Stimulated activated naive CD4-positive, alpha-beta T cell (primary cell): ENCODE results near the gene TGFB1I1.

Experiments used
- DNase-seq, 6 experiments: peaks; one replicate each; lab custom pipeline; 2025; lab: John Stamatoyannopoulos, UW

The TGFB1I1 gene

DNA sequence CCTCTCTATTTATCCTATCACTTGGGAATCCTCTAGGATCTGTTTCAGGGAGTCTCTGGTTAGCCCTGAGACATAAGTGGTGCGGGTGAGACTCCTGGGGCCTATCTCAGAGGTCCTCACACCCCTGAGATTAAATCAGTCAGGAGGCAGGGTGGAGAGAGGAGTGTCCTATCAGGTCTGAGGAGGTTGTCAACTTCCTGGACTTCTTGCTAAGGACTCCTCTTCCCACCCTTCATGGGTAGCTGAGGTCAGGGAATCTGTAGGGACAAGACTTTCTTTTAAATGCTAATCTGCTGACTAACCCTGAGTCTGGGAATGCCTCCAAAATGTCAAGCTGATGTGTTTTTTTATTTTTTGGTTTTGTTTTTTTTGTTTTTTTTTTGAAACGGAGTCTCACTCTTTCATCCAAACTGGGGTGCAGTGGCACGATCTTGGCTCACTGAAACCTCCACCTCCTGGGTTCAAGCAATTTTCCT, 19.3 kb upstream of the TGFB1I1 start:
- DNase-seq = no peak

DNA sequence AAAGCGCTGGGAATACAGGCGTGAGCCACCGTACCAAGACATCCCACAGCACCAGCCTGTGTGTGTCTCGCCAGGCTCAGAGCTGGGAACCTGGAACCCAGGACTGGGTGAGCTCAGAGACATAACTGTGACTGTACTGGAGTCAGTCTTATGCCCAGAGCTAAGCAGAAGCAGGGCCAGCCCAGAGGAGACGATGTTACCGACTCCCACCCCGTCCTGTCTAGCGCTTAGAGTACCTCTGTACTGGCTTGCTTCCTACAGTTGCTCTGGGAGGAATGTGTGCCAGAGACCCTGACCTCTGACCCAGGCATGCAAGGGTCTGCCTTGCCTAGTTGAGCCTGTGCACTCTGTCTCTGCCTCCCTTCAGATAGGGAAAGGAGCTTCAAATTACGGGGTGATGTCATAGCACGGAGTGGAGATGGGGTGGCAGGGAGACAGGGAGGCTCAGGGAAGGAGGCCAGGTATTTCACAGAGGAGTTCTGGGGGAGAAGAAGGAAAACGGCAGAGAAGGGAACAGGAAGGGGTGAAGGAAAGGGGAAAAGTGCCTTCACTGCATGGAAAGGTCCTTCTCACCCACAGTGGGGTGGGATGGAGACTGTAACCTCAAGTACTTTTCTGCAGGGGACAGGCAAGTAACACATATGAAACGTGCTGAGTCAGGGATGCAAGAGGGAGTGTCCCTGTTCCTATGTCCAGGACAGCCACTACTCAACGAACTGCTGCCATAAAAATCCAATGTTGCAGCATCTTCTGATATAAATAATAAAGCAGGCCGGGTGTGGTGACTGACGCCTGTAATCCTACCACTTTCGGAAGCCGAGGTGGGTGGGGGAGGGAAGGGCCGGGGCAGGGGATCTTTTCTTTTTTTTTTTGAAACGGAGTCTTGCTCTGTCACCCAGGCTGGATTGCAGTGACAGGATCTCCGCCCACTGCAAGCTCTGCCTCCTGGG, 18.4 kb upstream of the TGFB1I1 start:
- no peak for DNase-seq

DNA sequence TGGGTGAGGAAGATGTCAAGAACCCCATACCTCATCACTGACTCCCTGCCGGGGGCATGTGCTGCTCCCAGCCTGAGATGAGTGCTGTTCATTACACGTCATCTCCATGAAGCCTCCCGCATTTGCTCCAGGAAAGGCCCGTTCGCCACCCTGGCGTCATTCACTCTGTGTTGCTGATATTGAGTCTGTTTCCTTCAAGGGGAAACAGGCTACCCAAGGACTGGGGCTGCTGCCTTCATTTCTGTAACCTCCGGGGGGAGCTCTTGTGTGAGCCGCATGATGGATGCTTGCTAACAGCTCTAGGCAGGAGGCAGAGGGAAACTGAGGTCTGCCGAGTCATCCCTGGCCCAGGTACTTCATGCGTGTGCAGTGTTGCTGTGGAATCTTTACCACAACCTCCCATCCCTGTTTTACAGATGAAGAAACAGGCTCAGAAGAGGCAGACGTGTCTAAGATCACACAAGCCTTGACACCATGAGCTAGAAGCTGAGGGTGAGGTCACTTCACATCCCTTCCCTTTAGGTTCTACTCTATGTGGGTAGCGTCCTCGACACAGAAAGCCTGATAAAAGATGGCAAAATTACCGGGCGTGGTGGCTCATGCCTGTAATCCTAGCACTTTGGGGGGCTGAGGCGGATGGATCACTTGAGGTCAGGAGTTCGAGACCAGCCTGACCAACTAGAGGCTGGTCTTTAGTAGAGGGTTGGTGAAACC, 16.2 kb upstream of the TGFB1I1 start:
- DNase-seq = peak in 2 of 6 experiments; percentile 11 to 22

DNA sequence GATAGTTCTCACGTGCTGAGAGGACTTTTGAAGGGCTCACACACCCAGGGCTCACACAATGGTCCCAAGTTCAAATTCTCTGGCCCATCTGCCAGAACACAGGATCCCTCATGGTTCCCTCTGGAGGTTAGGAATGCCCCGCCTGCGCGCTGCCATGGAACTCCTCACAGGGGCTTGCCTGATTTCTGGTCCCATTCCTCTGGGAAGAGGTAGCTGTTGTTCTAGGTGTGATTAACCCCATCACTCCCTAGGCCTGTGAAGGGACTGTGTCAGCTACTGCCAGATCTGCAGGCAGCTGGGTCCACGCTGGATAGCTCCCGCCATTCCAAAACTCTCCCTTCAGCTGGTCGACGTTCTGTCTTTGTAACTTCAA, 15.0 kb upstream of the TGFB1I1 start:
- no peak for DNase-seq

DNA sequence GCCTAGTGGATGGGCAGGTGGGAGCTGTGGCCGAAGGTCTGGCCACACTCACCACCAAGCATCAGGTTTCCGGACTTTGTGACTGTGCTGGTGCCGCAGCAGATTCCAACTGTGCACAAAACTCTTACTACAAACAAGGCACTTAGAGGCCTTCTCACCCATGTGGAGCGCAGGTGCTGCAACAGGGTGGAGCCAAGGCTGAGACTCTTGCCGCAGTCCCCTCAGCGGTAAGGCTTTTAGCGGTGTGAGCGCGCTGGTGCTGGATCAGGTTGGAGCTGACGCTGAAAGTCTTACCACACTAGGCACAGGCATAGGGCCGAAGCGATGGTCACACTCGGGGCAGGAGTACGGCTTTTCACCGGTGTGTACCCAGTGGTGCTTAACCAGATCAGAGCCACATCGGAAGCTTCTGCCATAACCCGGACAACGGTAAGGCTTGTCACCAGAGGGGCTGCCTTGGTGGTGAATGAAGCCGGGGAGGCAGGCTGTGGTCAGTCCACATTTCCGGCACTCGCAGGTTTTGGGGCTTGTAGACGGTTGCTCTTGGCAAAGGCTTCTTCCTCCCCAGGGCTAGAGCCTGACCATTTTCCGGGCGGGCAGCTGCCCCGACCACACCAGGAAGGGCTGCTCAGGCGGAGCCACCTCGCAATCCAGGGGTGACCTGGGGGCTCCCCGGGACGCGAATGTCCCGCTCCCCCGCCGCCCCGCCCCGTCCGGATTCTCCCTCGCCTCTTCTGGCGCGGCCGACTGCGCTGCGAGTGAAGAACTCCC, 13.7 kb upstream of the TGFB1I1 start:
- DNase-seq = peak; percentile 28 to 70 (median 52)

DNA sequence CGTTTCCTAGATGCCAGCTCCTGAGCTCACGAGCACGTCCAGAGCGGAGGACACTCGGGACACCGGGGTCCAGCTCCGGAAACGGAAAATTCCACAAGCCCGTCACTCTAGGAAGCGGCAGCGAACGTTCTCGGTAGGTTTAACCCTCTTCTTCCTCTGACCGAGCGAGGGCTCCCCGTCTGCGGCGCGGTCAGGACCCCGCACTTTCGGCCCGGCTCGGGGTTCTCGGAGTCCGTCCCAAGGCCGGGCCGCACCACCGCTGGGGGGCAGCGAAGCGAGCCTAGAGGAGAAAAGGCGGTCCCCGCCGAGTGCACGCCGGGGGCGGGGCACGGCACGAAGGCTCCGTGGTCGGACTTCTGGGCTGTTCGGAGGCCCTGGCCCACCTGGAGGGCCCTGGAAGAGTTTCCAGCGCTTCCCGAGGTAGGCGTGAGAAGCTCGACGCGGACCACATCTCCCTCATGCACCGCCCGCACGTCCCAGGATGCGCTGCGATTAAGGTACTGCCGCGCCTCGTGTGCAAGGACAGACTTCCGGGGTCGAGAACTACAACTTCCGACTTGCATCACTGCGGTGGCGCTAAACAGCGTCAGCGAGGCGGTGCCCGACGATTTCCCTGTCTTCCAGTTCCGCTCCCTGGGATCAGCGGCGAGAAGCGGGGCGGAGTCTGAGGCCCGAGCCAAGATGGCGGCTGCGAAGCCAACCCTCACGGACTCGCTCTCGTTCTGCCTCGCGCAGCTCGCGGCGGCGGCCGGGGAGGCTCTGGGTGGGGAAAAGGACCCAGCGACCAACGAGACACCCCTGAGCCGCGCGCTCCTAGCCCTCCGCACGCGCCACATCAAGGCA, 12.9 kb upstream of the TGFB1I1 start, which contains the start of gene ARMC5:
Gene ARMC5, plus strand, starts transcription at position 658 of the 843 bp plus-strand sequence. Its CDS starts 24 bp downstream, at position 682.
- DNase-seq = peak; percentile 96 to 100 (median 98)

DNA sequence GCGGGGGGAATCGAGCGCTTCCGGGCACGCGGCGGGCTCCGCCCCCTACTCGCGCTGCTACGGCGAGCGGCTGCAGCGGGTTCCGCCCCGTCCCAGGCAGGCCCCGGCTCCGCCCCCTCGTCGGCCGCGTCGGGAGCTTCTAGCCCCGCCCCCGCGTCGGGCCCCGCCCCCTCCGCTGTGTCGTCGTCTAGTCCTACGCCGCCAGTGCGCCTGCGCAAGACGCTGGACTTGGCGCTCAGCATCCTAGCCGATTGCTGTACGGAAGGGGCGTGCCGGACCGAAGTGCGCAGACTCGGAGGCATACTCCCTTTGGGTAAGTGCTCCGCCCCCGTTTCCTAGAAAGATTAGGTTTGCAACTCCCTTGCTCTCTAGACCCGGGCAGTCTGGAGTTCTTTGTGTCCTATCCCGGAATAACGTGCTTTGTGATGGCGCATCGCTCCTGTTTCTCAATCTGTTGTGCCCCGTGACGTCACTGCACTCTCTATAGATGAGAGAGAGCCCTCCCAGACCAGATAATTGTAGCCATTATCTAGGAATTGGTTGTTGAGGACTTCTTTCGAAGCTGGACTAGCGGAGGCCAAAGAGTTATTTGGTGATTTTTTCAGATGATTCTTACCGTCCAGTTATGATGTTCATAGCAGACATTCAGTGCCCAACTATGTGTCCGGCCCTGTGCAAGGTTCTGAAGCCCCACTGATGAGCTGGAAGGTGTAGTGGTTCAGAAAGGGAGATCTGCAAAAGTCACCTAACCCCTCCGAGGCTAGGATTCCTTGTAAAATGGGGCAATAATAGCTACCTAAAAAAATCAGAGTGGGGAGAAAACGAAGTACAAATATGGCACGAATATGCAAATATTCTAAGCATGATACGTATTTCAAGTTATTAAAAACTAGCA, 12.0 kb upstream of the TGFB1I1 start:
- peak; percentile 99 to 100 (median 100) for DNase-seq

DNA sequence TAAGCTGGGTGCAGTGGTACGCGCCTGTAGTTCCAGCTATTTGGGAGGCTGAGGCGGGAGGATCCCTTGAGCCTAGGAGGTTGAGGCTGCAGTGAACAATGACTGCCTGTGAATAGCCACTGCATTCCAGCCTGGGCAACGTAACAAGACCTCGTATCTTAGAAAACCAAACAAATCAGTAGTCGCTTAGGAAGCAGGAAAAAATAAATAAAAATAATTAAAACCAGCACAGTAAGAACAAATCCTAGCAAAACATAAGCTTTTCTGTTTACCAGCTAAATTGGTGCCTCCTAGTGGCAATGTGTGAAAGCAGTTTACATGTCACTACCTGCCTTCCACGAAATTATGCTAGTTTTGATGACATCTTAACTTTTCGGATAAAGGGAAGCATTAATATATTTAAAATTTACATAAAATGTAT, 11.4 kb upstream of the TGFB1I1 start:
- DNase-seq = peak in 3 of 6 experiments; percentile 15 to 33 (median 20)

DNA sequence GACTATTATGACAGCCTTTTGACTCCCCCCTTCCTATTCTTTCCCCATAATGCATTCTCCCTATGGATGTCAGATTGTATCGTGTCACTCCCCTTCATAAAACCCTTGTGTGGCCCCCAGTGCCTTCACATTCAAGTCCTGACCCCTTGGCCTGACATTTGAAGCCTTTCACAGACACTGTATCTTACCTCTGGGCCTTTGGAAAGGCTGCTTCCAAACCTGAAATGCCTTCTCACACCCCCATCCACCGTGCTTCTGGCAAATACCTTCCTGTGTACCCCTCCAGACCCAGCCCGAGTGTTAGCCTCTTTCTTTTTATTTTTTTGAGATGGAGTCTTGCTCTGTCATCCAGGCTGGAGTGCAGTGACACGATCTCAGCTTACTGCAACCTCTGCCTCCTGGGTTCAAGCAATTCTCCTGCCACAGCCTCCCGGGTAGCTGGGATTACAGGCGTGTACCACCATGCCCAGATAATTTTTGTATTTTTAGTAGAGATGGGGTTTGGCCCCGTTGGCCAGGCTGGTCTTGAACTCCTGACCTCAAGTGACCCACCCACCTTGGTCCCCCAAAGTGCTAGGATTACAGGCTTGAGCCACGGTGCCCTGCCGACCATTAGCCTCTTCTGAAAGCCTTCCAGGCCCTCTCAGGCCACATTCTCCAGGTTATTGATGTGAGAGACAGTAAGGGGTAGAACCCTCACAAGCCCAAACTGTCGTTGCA, 10.6 kb upstream of the TGFB1I1 start:
- DNase-seq = no peak

DNA sequence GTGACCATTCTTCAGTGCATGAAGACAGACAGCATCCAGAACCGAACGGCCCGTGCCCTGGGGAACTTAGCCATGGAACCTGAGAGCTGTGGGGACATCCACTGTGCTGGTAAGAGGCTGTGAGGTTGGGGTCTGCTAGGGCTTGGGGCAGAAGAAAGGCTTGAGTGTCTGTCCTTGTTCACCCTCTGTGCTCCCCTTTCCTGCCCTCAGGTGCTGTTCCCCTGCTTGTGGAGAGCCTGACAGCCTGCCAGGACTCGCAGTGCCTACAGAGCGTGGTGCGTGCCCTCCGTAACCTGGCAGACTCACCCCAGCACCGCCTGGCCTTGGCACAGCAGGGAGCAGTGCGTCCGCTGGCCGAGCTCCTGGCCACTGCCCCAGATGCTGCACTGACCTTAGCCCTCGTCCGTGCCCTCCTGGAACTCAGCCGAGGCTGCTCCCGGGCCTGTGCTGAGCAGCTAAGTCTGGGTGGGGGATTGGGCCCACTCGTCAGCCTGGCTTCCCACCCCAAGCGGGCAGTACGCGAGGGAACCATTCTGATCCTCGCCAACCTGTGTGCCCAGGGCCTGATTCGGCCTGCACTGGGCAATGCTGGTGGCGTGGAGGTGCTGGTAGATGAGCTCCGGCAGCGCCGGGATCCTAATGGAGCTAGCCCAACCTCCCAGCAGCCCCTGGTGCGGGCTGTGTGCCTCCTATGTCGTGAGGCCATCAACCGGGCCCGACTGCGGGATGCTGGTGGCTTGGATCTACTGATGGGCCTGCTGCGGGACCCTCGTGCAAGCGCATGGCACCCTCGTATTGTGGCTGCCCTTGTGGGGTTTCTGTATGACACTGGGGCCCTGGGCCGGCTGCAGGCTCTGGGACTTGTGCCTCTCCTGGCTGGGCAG, 9.8 kb upstream of the TGFB1I1 start:
- no peak for DNase-seq

DNA sequence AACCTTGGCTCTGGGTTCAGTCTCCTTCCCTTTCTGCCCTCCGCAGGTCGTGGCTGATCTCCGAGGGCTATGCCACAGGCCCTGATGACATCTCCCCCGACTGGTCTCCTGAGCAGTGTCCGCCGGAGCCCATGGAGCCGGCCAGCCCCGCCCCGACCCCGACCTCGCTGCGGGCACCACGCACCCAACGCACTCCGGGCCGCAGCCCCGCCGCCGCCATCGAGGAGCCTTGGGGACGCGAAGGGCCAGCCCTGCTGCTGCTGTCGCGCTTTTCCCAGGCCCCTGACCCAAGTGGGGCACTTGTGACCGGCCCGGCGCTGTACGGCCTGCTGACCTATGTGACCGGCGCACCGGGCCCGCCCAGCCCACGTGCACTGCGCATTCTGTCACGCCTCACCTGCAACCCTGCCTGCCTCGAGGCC, 7.6 kb upstream of the TGFB1I1 start:
- no peak for DNase-seq

DNA sequence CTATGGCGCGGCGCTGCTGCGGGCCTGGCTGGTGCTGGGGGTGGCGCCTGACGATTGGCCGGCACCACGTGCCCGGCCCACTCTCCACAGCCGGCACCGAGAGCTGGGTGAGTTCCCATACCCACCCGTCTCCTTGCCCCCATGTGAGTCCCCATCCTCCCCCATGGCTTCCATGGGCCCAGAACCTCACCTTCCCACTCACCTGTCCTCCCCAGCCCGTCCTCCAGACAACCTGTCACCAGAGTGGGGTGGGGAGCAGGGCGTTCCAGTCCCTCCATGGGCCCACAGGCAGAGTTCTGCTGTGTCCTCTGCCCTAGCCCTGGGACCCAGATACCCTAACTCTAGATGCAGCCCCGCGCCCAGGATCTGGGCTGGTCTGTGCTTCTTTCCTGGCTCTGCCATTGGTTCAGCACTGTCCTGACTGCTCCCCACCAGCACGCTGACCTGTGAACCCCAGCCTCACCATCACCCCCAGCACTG, 7.1 kb upstream of the TGFB1I1 start:
- no peak for DNase-seq

DNA sequence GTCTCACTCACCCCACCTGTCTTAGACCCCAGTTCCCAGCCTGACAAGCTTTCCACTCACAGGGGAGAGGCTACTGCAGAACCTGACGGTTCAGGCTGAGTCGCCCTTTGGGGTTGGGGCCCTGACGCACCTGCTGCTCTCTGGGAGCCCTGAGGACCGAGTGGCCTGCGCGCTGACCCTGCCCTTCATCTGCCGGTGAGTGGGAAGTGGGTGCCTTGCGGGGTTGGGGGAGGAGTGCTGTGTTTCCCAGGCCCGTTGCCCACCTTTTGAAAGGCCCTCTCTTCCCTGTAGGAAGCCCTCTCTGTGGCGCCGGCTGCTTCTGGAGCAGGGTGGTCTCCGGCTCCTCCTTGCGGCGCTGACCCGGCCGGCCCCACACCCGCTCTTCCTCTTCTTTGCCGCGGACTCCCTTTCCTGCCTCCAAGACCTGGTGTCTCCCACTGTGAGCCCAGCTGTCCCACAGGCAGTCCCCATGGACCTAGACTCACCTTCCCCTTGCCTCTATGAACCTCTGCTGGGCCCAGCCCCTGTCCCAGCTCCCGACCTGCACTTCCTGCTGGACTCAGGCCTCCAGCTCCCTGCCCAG, 6.1 kb upstream of the TGFB1I1 start:
- no peak for DNase-seq

DNA sequence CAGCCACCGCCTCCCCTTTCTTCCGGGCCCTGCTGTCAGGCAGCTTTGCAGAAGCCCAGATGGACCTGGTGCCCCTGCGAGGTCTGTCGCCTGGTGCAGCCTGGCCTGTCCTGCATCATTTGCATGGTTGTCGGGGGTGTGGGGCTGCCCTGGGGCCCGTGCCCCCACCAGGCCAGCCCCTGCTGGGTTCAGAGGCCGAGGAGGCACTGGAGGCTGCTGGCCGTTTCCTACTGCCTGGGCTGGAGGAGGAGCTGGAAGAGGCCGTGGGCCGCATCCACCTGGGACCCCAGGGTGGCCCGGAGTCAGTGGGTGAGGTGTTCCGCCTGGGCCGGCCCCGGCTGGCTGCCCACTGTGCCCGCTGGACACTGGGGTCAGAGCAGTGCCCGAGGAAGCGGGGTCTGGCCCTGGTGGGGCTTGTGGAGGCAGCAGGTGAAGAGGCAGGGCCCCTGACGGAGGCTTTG, 5.5 kb upstream of the TGFB1I1 start:
- DNase-seq = no peak

DNA sequence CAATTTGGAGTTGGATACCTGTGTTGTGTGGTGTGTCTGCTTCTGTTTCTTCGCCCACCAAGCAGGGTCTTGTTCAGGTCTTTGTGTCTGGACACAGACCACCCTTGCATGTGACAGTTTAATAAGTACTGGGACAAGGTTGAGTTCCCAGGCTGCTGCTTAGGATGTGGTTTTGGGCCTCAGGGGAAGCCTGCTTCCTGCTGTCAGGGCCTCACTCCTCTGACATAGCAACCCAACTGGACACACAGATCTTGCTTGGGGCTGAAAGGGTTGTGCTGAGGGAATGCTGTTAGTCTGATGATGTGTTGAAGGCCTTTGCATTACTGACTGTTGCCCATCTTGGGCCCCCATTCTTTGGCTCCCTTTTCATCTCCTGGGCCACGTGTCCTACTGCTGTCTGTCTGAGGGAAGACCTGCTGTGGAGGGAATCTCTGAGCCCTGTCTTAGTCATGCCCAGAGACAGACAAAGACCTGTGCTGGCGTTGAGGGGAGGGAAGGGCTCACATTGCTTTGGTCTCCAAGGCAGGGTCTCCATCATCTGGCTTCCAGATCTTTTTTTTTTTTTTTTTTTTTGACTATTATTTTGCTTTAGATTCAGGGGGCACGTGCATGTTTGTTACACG, 4.7 kb upstream of the TGFB1I1 start:
- peak in 1 of 6 experiments; percentile 24 for DNase-seq

DNA sequence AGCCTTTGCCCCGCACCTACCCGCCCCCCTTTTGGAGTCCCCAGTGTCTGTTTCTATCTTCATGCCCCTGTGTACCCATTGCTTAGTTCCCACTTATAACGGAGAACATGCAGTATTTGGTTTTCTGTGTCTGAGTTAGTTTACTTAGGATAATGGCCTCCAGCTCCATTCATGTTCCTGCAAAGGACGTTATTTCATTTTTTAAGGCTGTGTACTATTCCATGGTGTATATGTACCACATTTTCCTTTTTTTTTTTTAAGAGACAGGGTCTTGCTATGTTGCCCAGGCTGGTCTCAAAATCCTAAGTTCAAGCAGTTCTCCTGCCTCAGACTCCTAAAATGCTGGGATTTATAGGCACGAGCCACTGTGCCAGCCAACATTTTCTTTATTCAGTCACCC, 4.1 kb upstream of the TGFB1I1 start:
- no peak for DNase-seq

DNA sequence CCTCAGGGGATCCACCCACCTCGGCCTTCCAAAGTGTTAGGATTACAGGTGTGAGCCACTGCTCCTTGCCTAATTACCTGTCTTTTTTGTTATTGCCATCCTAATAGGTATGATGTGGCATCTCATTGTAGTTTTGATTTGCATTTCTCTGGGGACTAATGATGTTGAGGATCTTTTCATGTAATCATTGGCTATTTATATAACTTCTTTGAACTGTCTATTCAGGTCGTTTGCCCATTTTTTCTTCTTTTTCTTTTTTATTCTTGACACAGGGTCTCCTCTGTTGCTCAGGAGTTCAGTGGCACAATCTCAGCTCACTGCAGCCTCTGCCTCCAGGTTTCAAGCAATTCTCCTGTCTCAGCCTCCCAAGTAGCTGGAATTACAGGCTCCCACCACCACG, 1.3 kb upstream of the TGFB1I1 start:
- no peak for DNase-seq
